K562 (cell line): Measurements from ENCODE around the gene BDH1. TPM values are rescaled to one million over a fixed set of nuclear protein-coding genes. Genes with fewer than 3 reads are reported as not detected.
"Not testable (repeated sequence)": the region's sequence is repeated elsewhere in the genome, so short reads cannot be mapped to it uniquely, and the experiment has no call there.

Experiments used
- ATAC-seq: fragments of 200-7000 bp; cut with Tn5 transposase; 3 replicates; pipeline ENCODE4 v1.9.1; 2020; ENCODE audit warnings: moderate library complexity
- BruUV-seq: library from RNA; stranded (reverse); fragments of 400-500 nt; replicated peaks from 2 replicates; lab custom pipeline; 2021; lab: Mats Ljungman, UMichigan
- CTCF ChIA-PET: fragments of 300-600 bp; formaldehyde crosslinking; extraction: SDS; loops from one replicate; lab custom pipeline; 2021; ENCODE audit warnings: low intra/inter-chr PET ratio; lab: Yijun Ruan, JAX
- POLR2A ChIA-PET: fragments of 300-600, 350-650 bp; sonication (Branson Sonifier 250); formaldehyde crosslinking; extraction: SDS; loops from one replicate; lab custom pipeline; 2021; ENCODE audit warnings: antibody characterized with exemption, inconsistent platforms; lab: Yijun Ruan, JAX
- DNase-seq, 4 experiments: peaks; one replicate each; pipeline versions ENCODE4 v3.0.0 to v3.0.0-alpha.2; 2011 to 2018; ENCODE audit warnings: low spot score in 3 of 4, mixed read lengths in 3 of 4; ENCODE audit errors: extremely low read depth in 1 of 4
- FAIRE-seq: peaks from 2 replicates; lab custom pipeline; 2011; peaks lifted over from hg19 to GRCh38; lab: Jason Lieb, UNC
- H2AFZ ChIP-seq: 2 replicates; pipeline ENCODE4 v1.6.0; 2011; ENCODE audit warnings: low read depth, low read length, control low read depth, inconsistent platforms
- H3K27ac ChIP-seq: fragments of 200-600 bp; 3 replicates; pipeline ENCODE4 v1.8.0; 2011; ENCODE audit warnings: low read depth, mild to moderate bottlenecking, control low read depth, inconsistent platforms, low read length, moderate library complexity, mixed read lengths; ENCODE audit errors: extremely low read depth
- H3K27me3 ChIP-seq, 2 experiments: fragments of 300-600 bp in 1 of 2; 2 replicates in 1 of 2; 3 replicates in 1 of 2; pipeline versions ENCODE4 v1.6.0 to v1.8.0; 2011; ENCODE audit warnings: inconsistent platforms in 2 of 2, low read length in 2 of 2, mild to moderate bottlenecking in 1 of 2, mixed read lengths in 1 of 2, moderate library complexity in 1 of 2; ENCODE audit not compliant: control insufficient read depth in 2 of 2, insufficient read depth in 2 of 2
- H3K36me3 ChIP-seq: fragments of 300-600 bp; 3 replicates; pipeline ENCODE4 v1.8.0; 2011; ENCODE audit warnings: mild to moderate bottlenecking, low read length, inconsistent platforms; ENCODE audit not compliant: control insufficient read depth, insufficient read depth
- H3K4me1 ChIP-seq, 2 experiments: fragments of 200-600 bp in 1 of 2; replicated peaks in 1 of 2; 2 replicates in 1 of 2; 3 replicates in 1 of 2; pipeline versions ENCODE4 v1.5.1 to v1.8.0; 2011; ENCODE audit warnings: inconsistent platforms in 2 of 2, low read length in 2 of 2, mild to moderate bottlenecking in 1 of 2, mixed read lengths in 1 of 2, moderate library complexity in 1 of 2; ENCODE audit not compliant: control insufficient read depth in 2 of 2, insufficient read depth in 2 of 2
- H3K4me2 ChIP-seq: 2 replicates; pipeline ENCODE4 v1.6.1; 2011; ENCODE audit warnings: low read length, control low read depth, inconsistent platforms, mixed read lengths; ENCODE audit not compliant: insufficient read depth
- H3K4me3 ChIP-seq: fragments of 200-600 bp; sonication (generic), shearing (Covaris generic); 2 replicates; pipeline ENCODE4 v1.5.1; 2016; ENCODE audit warnings: control low read depth, inconsistent platforms
- H3K79me2 ChIP-seq: fragments of 200-600 bp; 3 replicates; pipeline ENCODE4 v1.8.0; 2011; ENCODE audit warnings: low read length, inconsistent platforms; ENCODE audit not compliant: control insufficient read depth, insufficient read depth
- H3K9ac ChIP-seq, 2 experiments: 2 replicates each; pipeline versions ENCODE4 v1.6.0 to v1.6.1; 2011; ENCODE audit warnings: low read depth in 2 of 2, low read length in 2 of 2, control low read depth in 1 of 2, inconsistent platforms in 1 of 2, mild to moderate bottlenecking in 1 of 2, mixed read lengths in 1 of 2; ENCODE audit not compliant: insufficient read depth in 1 of 2
- H3K9me1 ChIP-seq: one replicate; pipeline ENCODE4 v1.6.0; 2011; ENCODE audit warnings: inconsistent platforms, mild to moderate bottlenecking, low read length, moderate library complexity; ENCODE audit not compliant: control insufficient read depth, insufficient read depth
- H3K9me3 ChIP-seq: replicated peaks from 2 replicates; pipeline ENCODE4 v1.5.1; 2011; ENCODE audit warnings: low read depth, low read length, inconsistent platforms; ENCODE audit not compliant: control insufficient read depth, insufficient read depth
- H4K20me1 ChIP-seq: replicated peaks from 2 replicates; pipeline ENCODE4 v1.6.1; 2011; ENCODE audit warnings: low read length, inconsistent platforms, mixed read lengths; ENCODE audit not compliant: control insufficient read depth, insufficient read depth
- BCL6 ChIP-seq: fragments of 250-450 bp; sonication (Bioruptor Pico); IDR thresholded peaks from 2 replicates; pipeline ENCODE4 v1.4.0; 2020
- HOMEZ ChIP-seq: fragments of 250-450 bp; sonication (Bioruptor Pico); IDR thresholded peaks from 2 replicates; pipeline ENCODE4 v1.4.0; 2020; ENCODE audit warnings: mild to moderate bottlenecking, moderate library complexity
- ZNF280A ChIP-seq: fragments of 450-650 bp; IDR thresholded peaks from 2 replicates; pipeline ENCODE4 v1.6.1; 2018; ENCODE audit warnings: mild to moderate bottlenecking, low read depth; ENCODE audit not compliant: partially characterized antibody
- ZNF3 ChIP-seq: fragments of 250-450 bp; sonication (Bioruptor Pico); IDR thresholded peaks from 2 replicates; pipeline ENCODE4 v1.5.0; 2021; ENCODE audit warnings: mild to moderate bottlenecking, moderate library complexity
- ZNF436 ChIP-seq: fragments of 250-450, 450-650 bp; sonication (Bioruptor Pico); formaldehyde crosslinking; IDR thresholded peaks from 2 replicates; pipeline ENCODE4 v1.7.0; 2020; ENCODE audit warnings: mild to moderate bottlenecking
- ZNF766 ChIP-seq: fragments of 200-800 bp; sonication (Bioruptor generic); conservative IDR thresholded peaks from 2 replicates; pipeline ENCODE4 v1.6.1; 2016; ENCODE audit warnings: missing genetic modification characterization, missing compliant biosample characterization
- WGBS: fragments of 100-300 bp; shearing (Covaris generic); methylation state at CpG from one replicate; pipeline ENCODE4 v1.1.6; 2016; ENCODE audit warnings: low coverage, mixed read lengths; ENCODE audit not compliant: insufficient coverage; ENCODE audit errors: missing lambda C conversion rate; 5-methylcytosine and 5-hydroxymethylcytosine counted together
- in situ Hi-C: fragments of 300-500 bp; cut with MboI; formaldehyde crosslinking; loops from 4 replicates; pipeline ENCODE4 v1.15.0; 2018; ENCODE audit warnings: inconsistent platforms, mixed read lengths
- intact Hi-C: fragments of 100-400 bp; cut with micrococcal nuclease; formaldehyde crosslinking; loops from 2 replicates; pipeline ENCODE4 v1.14.2; 2022
- polyA plus RNA-seq, 8 experiments: library from polyadenylated mRNA; depleted of rRNA in 4 of 8; stranded (reverse) in 5 of 8; unstranded in 3 of 8; fragments of >200 nt; fragmentation: Nextera tagmentation in 2 of 8; fragmentation: Illumina TruSeq in 1 of 8; extraction: Ambion mirVana in 2 of 8; extraction: Trizol in 1 of 8; gene quantifications; 2 replicates each; pipeline versions ENCODE4 v1.2.1 to v1.2.3, GENCODE V29; 2011 to 2014; ENCODE audit warnings: inconsistent platforms in 1 of 8, missing spikeins in 1 of 8
- total RNA-seq, 7 experiments: library from RNA; depleted of rRNA in 6 of 7; stranded (reverse); fragments of >200 nt in 6 of 7; fragmentation: Illumina TruSeq in 2 of 7; extraction: Trizol in 2 of 7; gene quantifications; 2 replicates each; pipeline versions ENCODE4 v1.2.1 to v1.2.3, GENCODE V29; 2011 to 2021; ENCODE audit warnings: low replicate concordance in 1 of 7
- TF ChIP-seq, protein P1 (sequence below): fragments of 150-350 bp; IDR thresholded peaks from 2 replicates; pipeline ENCODE4 v1.6.1; 2014; ENCODE audit warnings: low read depth, mild to moderate bottlenecking, low read length, borderline replicate concordance

Gene BDH1
- total and polyA plus RNA-seq, 9 of the 15 experiments (the other 6 are each of a cell fraction or from before 2014, with no cell fraction given): 0.07 to 0.89 (median 0.12) TPM; not detected in 3

DNA sequence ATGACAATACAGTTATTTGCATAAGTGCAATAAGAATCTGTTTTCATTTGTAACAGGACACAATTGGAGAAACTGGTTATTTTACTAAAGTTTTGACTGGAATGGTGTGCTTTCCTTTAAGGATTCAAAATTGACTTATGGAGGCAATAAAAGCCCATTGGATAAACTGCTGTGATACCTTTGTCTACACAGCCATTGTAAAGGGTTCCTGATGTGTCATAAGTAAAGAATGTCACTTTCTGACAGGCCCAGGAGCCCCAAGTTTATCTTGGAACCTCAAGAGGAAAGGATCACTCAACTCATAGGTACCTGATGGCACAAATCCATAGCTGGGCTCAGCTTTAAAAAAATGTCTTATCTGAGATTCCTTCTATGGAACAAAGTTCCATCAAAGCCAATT lies 10.4 kb upstream of the BDH1 start:
- CTCF ChIA-PET, H3K36me3 ChIP-seq, DNase-seq, H3K27ac ChIP-seq, H3K4me3 ChIP-seq, intact Hi-C loops, BruUV-seq, in situ Hi-C loops, H2AFZ ChIP-seq, H3K9ac ChIP-seq, POLR2A ChIA-PET, H3K9me1 ChIP-seq, FAIRE-seq, H3K9me3 ChIP-seq, H4K20me1 ChIP-seq, H3K4me1 ChIP-seq, ATAC-seq, H3K27me3 ChIP-seq, H3K4me2 ChIP-seq, H3K79me2 ChIP-seq: not testable (repeated sequence)

DNA sequence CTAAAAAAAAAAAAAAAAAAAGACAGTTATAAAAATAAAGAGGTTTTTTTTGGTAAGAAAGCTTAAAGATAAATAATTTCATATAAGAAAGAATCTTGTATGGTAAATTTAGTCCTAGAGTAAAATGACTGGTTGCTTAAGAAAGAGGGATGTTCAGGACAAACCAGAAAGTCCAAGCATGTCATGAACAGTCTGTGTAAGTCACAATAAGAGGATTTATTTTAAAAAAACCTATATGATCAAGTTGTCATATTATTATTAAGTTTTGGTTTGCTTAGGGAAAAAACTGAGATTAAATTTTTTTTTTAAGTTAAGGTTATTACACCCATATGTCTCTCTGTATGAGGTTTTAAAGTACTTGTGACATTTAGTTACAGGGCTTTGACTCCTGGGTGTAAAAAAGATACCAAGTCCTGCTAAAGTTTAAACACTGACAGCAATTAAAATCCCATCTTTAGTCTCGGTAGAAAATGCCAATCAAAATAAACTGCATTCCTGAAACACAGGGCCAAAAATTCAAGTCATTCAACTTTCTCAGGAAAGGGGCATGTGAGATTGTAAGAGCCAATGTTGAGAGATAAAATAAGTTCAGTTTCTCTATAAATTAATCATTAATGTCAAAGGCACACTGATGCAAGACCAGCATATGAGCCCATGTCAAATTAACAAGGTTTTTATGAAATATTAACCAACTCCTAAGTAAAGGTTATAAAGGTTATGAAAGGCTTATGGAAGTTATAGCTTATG lies 8.5 kb upstream of the BDH1 start:
- DNase-seq (peak in 1 of 4 experiments; percentile 25), ATAC-seq (no peak), FAIRE-seq (no peak)
- Histone ChIP-seq H3K36me3 (no peaks in the 10 kb centered on the region), H3K27me3 (no peaks in the 10 kb centered on the region; a peak in 1 of 5 replicates), H2AFZ (no peak overlapping the region), H3K4me3 (no peak overlapping the region), H3K79me2 (no peaks in the 10 kb centered on the region), H3K27ac (no peak overlapping the region), H4K20me1 (no peaks in the 10 kb centered on the region), H3K9ac (no peak overlapping the region), H3K4me2 (no peak overlapping the region), H3K9me3 (no peaks in the 10 kb centered on the region), H3K4me1 (no peaks in the 10 kb centered on the region; a peak in 1 of 5 replicates), H3K9me1 (no peaks in the 10 kb centered on the region)
- in situ Hi-C loops (no loop called here), intact Hi-C loops (no loop called here)
- ChIA-PET POLR2A (no interaction called here), CTCF (interaction anchor here (0.7 kb wide), 1 partner anchor 65 kb away, joined by 3 read pairs; no protein-coding TSS in a partner anchor)
- WGBS: 4% methylated on average over 1 of the region's 1 CpG
- BruUV-seq: no TSS peak
- TF ChIP-seq ZNF280A (no peak), ZNF3 (CRISPR knock-in tag) (no peak), HOMEZ (CRISPR knock-in tag) (no peak), BCL6 (CRISPR knock-in tag) (no peak), ZNF766 (peak; percentile 63; the same call in 1 of the 2 replicates), ZNF436 (CRISPR knock-in tag) (no peak)
- TF ChIP-seq, protein P1, sequence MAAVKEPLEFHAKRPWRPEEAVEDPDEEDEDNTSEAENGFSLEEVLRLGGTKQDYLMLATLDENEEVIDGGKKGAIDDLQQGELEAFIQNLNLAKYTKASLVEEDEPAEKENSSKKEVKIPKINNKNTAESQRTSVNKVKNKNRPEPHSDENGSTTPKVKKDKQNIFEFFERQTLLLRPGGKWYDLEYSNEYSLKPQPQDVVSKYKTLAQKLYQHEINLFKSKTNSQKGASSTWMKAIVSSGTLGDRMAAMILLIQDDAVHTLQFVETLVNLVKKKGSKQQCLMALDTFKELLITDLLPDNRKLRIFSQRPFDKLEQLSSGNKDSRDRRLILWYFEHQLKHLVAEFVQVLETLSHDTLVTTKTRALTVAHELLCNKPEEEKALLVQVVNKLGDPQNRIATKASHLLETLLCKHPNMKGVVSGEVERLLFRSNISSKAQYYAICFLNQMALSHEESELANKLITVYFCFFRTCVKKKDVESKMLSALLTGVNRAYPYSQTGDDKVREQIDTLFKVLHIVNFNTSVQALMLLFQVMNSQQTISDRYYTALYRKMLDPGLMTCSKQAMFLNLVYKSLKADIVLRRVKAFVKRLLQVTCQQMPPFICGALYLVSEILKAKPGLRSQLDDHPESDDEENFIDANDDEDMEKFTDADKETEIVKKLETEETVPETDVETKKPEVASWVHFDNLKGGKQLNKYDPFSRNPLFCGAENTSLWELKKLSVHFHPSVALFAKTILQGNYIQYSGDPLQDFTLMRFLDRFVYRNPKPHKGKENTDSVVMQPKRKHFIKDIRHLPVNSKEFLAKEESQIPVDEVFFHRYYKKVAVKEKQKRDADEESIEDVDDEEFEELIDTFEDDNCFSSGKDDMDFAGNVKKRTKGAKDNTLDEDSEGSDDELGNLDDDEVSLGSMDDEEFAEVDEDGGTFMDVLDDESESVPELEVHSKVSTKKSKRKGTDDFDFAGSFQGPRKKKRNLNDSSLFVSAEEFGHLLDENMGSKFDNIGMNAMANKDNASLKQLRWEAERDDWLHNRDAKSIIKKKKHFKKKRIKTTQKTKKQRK: peak; percentile 48; the same call in 1 of the 2 replicates
